NCI-H2029 treated with DMSO at 0.1 percent for 48 hours (cell line): Measurements from ENCODE around the gene CCL24.
A peak's percentile ranks its signal among the peaks of the same experiment; 100 is the strongest.
"Not testable (repeated sequence)": the region's sequence is repeated elsewhere in the genome, so short reads cannot be mapped to it uniquely, and the experiment has no call there.

Experiments
- DNase-seq: peaks from one replicate; lab custom pipeline; 2025; lab: John Stamatoyannopoulos, UW

Gene CCL24

GRCh38 chr7:75819711-75820110 lies 6.1 kb upstream of the CCL24 start:
- no peak for DNase-seq

GRCh38 chr7:75818472-75818871 lies 4.9 kb upstream of the CCL24 start:
- no peak for DNase-seq

GRCh38 chr7:75817116-75817515 lies 3.5 kb upstream of the CCL24 start:
- DNase-seq, result no peak

DNA sequence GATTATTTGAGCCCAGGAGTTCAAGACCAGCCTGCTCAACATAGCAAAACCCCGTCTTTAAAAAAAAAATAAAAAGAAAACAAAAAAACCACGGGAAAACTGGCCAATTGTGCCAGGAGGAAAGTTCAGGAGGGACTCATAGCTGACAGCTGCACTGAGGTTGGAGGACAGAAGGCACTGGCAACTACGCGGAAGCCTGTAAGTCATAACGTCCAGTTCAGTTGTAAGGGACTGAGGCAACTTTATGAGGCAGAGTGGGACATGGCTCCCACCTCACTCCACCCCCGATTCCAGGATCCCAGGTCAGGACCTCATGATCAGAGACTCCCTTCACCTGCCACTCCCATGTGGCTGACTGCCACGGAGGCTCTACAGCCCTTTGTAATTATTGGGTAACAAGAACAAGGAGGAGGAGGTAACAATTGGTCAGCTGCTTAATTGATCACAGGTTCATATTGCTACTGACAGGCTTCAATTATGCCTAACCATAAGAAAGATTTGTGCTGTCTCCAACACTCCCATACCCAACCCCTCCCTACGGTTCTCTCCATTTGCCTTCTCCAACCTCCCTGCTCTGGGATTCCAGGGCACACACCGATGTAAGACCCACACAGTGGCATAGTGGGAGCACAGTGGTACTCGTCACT lies 1.9 kb upstream of the CCL24 start:
- DNase-seq, result no peak

GRCh38 chr7:75814407-75814947 lies 871 bp upstream of the CCL24 start:
- no peak for DNase-seq

DNA sequence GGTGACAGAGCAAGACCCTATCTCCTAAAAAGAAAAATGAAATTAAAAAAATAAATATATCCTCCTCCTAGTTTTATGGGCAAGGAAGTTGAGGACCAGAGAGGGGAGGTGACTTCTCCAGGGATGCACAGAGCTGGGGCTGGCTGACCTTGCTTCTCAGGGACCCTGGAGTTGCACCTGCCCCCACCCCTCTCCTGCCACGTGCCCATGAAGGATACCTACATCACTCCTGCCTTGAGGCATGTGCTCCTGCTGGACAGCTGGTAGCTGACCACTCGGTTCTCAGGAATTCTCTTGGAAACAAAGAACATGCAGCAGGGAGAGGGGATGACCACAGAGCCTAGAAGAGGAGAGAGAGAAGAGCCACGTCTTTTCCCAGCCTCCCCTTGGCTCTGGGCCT lies 522 bp downstream of the CCL24 start:
- no peak for DNase-seq

GRCh38 chr7:75811894-75812678 lies 1.5 kb downstream of the CCL24 start:
- DNase-seq, result no peak

GRCh38 chr7:75809396-75809795 lies 4.2 kb downstream of the CCL24 start:
- no peak for DNase-seq

DNA sequence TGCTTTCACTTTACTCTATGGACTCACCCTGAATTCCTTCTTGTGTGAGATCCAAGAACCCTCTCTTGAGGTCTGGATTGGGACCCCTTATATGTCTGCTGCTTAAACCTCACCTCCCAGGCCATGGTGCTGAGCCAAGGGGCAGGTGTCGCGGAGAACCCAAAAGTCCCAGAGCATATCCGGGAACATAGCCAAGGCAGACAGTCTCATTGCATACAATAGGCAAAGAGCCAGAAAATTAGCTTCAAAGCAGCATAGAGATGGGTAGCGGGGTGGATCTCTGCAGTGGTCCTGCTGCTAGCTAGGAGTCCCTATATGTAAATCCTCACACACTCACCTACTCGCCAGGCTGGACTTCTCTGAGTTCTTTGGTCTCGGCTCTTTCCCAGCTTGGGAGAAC lies 5.5 kb downstream of the CCL24 start:
- peak; percentile 16 for DNase-seq

DNA sequence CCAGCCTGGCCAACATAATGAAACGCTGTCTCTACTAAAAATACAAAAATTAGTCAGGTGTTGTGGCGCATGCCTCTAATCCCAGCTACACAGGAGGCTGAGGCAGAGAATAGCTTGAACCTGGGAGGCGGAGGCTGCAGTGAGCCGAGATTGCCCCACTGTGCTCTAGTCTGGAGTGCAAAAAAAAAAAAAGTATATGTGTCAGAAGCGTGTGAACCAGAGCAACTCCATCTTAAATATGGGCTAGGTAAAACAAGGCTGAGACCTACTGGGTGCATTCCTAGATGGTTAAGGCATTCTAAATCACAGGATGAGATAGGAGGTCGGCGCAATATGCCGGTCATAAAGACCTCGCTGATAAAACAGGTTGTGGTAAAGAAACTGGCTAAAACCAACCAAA lies 6.2 kb downstream of the CCL24 start:
- DNase-seq, result no peak

- no peak for DNase-seq
These were observed 6.9 kb downstream of the CCL24 start for GRCh38 chr7:75806560-75807307.

DNA sequence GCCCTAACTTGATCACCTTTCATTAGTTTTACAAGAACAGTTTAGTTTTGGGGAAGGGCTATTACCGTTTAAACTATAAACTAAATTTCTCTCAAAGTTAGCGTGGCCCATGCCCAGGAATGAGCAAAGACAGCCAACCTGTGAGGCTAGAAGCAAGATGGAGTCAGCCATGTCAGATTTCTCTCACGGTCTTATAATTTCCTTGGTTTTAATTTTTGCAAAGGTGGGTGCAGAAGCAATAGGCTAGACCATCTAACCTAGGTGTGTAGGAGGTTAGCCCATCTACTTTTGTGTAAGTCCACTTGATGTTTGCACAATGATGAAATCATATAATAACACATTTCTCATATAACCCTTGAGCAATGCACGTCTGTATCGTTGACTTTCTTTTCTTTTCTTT lies 8.9 kb downstream of the CCL24 start:
- no peak for DNase-seq

- no peak for DNase-seq
These were observed 9.6 kb downstream of the CCL24 start for GRCh38 chr7:75804004-75804403.

DNA sequence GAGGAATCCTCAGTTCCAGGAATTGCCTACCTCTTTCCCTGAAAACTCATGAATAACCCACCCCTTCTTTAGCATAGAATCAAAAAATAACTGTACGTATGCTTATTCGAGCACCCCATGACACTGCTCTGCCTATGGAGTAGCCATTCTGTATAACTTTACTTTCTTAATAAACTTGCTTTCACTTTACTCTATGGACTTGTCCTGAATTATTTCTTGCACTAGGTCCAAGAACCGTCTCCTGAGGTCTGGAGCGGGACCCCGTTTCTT lies 11.1 kb downstream of the CCL24 start:
- no peak for DNase-seq

GRCh38 chr7:75798770-75799169 lies 14.8 kb downstream of the CCL24 start:
- DNase-seq, result no peak

GRCh38 chr7:75796420-75796819 lies 17.2 kb downstream of the CCL24 start:
- no peak for DNase-seq

GRCh38 chr7:75795831-75796285 lies 17.7 kb downstream of the CCL24 start:
- DNase-seq, result no peak

DNA sequence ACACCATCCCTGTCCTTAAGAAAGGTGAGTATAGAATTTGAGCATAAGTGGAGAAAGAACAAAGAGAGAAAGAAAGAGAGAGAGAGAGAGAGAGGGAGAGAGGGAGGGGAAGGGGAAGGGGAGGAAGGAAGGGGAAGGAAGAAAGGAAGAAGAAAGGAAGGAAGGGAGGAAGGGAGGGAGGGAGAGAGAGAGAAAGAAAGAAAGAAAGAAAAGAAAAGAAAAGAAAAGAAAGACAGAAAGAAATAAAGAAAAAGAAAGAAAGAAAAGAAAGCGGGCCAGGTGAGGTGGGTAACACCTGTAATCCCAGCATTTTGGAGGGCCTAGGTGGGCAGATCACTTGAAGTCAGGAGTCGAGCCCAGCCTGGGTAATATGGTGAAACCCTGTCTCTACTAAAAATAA lies 19.9 kb downstream of the CCL24 start:
- no peak for DNase-seq

GRCh38 chr7:75792567-75792966 lies 21.0 kb downstream of the CCL24 start:
- DNase-seq, result not testable (repeated sequence)

DNA sequence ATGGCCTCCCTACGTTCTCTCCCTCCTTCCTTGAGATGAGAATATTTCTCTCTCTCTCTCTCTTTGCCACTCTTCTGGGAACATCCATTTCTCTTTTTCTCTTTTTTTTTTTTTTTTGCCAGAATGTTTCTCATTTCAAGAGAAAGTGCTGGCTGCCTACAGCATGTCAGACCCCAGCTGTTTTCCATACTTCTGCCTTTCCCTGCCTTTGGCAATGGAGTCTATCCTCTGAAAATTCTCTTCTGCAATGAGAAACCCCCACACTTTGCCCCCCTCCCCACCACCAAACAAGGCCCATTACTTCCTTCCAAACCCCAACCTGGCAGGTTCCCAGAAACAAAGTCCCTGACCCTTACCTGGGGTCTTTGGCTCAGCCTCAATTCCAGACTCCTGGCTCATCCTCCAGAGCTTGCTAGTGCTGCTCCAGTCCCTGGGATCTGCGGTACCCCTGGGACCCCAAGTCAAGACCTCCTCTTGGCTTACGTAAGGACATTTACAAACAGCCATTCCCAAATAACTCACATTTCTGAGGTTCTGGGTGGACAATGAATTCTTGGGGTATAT lies 24.2 kb downstream of the CCL24 start:
- no peak for DNase-seq

DNA sequence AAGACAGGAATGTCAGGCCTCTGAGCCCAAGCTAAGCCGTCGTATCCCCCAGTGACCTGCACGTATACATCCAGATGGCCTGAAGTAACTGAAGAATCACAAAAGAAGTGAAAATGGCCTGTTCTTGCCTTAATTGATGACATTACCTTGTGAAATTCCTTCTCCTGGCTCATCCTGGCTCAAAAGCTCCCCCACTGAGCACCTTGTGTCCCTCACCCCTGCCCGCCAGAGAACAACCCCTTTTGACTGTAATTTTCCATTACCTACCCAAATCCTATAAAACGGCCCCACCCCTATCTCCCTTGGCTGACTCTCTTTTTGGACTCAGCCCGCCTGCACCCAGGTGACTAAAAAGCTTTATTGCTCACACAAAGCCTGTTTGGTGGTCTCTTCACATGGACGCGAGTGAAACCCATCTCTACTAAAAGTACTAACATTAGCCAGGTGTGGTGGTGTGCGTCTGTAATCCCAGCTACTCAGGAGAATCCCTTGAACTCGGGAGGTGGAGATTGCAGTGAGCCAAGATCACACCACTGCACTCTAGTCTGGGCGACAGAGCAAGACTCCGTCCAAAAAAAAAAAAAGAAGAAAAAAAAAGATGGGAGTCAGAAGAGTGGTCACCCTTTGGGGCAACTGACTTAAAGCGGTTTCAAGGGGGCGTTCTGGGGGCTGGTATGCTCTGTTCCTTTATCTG lies 25.3 kb downstream of the CCL24 start:
- not testable (repeated sequence) for DNase-seq

DNA sequence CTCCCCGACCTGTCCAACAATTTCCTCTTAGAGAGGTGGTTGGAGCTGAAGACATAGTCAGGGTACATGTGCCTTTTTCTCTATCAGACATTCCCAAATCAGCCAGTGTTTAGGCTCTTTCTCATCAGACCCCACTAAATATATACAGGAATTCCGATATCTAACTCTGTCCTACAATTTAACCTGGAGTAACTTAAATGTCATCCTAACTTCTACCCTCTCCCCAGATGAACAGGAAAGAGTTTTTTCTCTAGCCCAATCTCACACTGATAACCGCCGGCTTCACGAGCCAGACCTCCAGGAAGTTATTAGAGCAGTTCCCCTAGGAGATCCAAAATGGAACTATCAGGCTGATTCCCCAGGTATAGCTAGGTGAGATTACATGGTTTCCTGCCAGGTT lies 30.5 kb downstream of the CCL24 start:
- not testable (repeated sequence) for DNase-seq
